PC-9 (cell line): ENCODE measurements around the gene NOX3. TPM values are rescaled to one million over a fixed set of nuclear protein-coding genes. Genes with fewer than 3 reads are reported as not detected.

Experiments used
- BruUV-seq: library from RNA; stranded (reverse); fragments of 400-500 nt; replicated peaks from 2 replicates; lab custom pipeline; 2021; lab: Mats Ljungman, UMichigan
- CTCF ChIA-PET: fragments of 300-600 bp; sonication (Branson Sonifier 250); formaldehyde crosslinking; loops from one replicate; lab custom pipeline; 2022; ENCODE audit warnings: antibody characterized with exemption; lab: Charles Lee
- POLR2A ChIA-PET: fragments of 300-600 bp; sonication (Branson Sonifier 250); formaldehyde crosslinking; loops from one replicate; lab custom pipeline; 2022; ENCODE audit warnings: antibody characterized with exemption; ENCODE audit not compliant: unreplicated experiment; lab: Charles Lee
- DNase-seq, 2 experiments: peaks; one replicate each; pipeline versions ENCODE4 v3.0.0 to v3.0.0-alpha.2; 2015 to 2022; ENCODE audit warnings: mixed read lengths in 1 of 2
- H2AFZ ChIP-seq: fragments of 200-600 bp; sonication (generic); 2 replicates; pipeline ENCODE4 v1.8.1; 2017; ENCODE audit warnings: antibody characterized with exemption
- H3F3A ChIP-seq: fragments of 200-600 bp; sonication (generic); 2 replicates; pipeline ENCODE4 v1.8.1; 2017; ENCODE audit warnings: antibody characterized with exemption, mild to moderate bottlenecking, low read depth; ENCODE audit not compliant: insufficient read depth
- H3K27ac ChIP-seq: fragments of 200-600 bp; sonication (generic); 2 replicates; pipeline ENCODE4 v1.6.1; 2016; ENCODE audit warnings: mixed run types
- H3K27me3 ChIP-seq: fragments of 200-600 bp; sonication (generic); 2 replicates; pipeline ENCODE4 v1.6.1; 2016; ENCODE audit warnings: low read depth, mixed run types; ENCODE audit not compliant: insufficient read depth
- H3K36me3 ChIP-seq: fragments of 200-600 bp; sonication (generic); 2 replicates; pipeline ENCODE4 v1.6.1; 2016; ENCODE audit warnings: low read depth, mixed run types
- H3K4me1 ChIP-seq: fragments of 200-600 bp; sonication (generic); replicated peaks from 2 replicates; pipeline ENCODE4 v1.6.1; 2016; ENCODE audit warnings: mixed run types; ENCODE audit not compliant: insufficient read depth
- H3K4me2 ChIP-seq: fragments of 200-600 bp; sonication (generic); 2 replicates; pipeline ENCODE4 v1.6.1; 2017; ENCODE audit warnings: mixed run types
- H3K4me3 ChIP-seq: fragments of 200-600 bp; sonication (generic); 2 replicates; pipeline ENCODE4 v1.6.1; 2016; ENCODE audit warnings: mixed run types
- H3K79me2 ChIP-seq: fragments of 200-600 bp; sonication (generic); 2 replicates; pipeline ENCODE4 v1.6.1; 2017; ENCODE audit warnings: low read depth, mixed run types
- H3K9me2 ChIP-seq: fragments of 200-600 bp; sonication (generic); 2 replicates; pipeline ENCODE4 v1.8.1; 2017; ENCODE audit warnings: mild to moderate bottlenecking; ENCODE audit not compliant: insufficient read depth
- H3K9me3 ChIP-seq: fragments of 200-600 bp; sonication (generic); 2 replicates; pipeline ENCODE4 v1.8.1; 2016; ENCODE audit warnings: low read depth; ENCODE audit not compliant: insufficient read depth
- H4K20me1 ChIP-seq: fragments of 200-600 bp; sonication (generic); 2 replicates; pipeline ENCODE4 v1.8.1; 2017; ENCODE audit not compliant: insufficient read depth
- EZH2 ChIP-seq: fragments of 200-600 bp; sonication (generic); IDR thresholded peaks from 2 replicates; pipeline ENCODE4 v1.8.0; 2017; ENCODE audit warnings: antibody characterized with exemption, low read depth
- intact Hi-C: fragments of 100-400 bp; cut with micrococcal nuclease; formaldehyde crosslinking; loops from one replicate; pipeline ENCODE4 v1.10.0; 2022; ENCODE audit not compliant: unreplicated experiment
- total RNA-seq: library from RNA; stranded (reverse); gene quantifications from 2 replicates; pipeline ENCODE4 v1.2.3, GENCODE V29; 2021
- TF ChIP-seq, protein P1 (sequence below): fragments of 200-600 bp; sonication (generic); conservative IDR thresholded peaks from 2 replicates; pipeline ENCODE4 v1.6.1; 2017; ENCODE audit warnings: mixed run types, antibody characterized with exemption, mild to moderate bottlenecking, moderate library complexity

Gene NOX3
- total RNA-seq, 1 experiment from 2014 or later: not detected

DNA sequence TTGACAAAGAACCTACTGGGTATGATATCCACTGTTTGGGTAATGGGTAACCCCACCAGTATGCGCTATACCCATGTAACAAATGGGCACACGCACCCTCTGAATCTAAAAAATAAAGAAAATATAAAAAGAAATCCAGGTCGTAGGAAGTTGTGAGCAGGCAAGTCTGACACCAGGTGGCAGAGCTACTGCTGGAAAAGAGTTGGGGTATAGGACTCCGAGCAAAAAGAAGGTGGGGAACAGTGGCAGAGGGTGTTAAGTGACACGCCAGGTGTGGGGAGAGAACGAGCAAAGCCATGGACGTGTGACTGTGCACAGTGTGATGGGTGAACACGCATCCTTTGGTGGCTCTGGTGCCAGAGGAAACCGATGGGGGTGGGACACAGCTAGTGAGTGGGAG, 46.7 kb downstream of the NOX3 start:
- BruUV-seq: no TSS peak
- H3K4me3 ChIP-seq: no peak overlapping the region
- no peak overlapping the region for H3K27ac ChIP-seq
- H3K4me2 ChIP-seq: no peak overlapping the region
- DNase-seq: no peak
- H3K79me2 ChIP-seq: no peaks in the 10 kb centered on the region
- intact Hi-C loops: no loop called here
- no peaks in the 10 kb centered on the region for H3K27me3 ChIP-seq
- TF ChIP-seq, protein P1, sequence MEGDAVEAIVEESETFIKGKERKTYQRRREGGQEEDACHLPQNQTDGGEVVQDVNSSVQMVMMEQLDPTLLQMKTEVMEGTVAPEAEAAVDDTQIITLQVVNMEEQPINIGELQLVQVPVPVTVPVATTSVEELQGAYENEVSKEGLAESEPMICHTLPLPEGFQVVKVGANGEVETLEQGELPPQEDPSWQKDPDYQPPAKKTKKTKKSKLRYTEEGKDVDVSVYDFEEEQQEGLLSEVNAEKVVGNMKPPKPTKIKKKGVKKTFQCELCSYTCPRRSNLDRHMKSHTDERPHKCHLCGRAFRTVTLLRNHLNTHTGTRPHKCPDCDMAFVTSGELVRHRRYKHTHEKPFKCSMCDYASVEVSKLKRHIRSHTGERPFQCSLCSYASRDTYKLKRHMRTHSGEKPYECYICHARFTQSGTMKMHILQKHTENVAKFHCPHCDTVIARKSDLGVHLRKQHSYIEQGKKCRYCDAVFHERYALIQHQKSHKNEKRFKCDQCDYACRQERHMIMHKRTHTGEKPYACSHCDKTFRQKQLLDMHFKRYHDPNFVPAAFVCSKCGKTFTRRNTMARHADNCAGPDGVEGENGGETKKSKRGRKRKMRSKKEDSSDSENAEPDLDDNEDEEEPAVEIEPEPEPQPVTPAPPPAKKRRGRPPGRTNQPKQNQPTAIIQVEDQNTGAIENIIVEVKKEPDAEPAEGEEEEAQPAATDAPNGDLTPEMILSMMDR: no peak
- TF ChIP-seq EZH2: no peak
- no peaks in the 10 kb centered on the region for H3F3A ChIP-seq
- no peak overlapping the region for H2AFZ ChIP-seq
- H3K36me3 ChIP-seq: no peaks in the 10 kb centered on the region
- no peaks in the 10 kb centered on the region for H4K20me1 ChIP-seq
- ChIA-PET POLR2A (interaction anchor here (0.6 kb wide), 1 partner anchor 218 kb away, joined by 3 read pairs; no protein-coding TSS in a partner anchor), CTCF (no interaction called here)
- H3K4me1 ChIP-seq: no peaks in the 10 kb centered on the region
- H3K9me2 ChIP-seq: no peaks in the 10 kb centered on the region
- no peaks in the 10 kb centered on the region for H3K9me3 ChIP-seq

- CTCF ChIA-PET: no interaction called here
- intact Hi-C loops: no loop called here
- H3K27me3 ChIP-seq: no peaks in the 10 kb centered on the region
- H3K4me2 ChIP-seq: no peak overlapping the region
- H3K27ac ChIP-seq: no peak overlapping the region
- no peaks in the 10 kb centered on the region for H3K9me2 ChIP-seq
- H2AFZ ChIP-seq: no peak overlapping the region
- H3K4me3 ChIP-seq: no peak overlapping the region
- no TSS peak for BruUV-seq
- H3K36me3 ChIP-seq: no peaks in the 10 kb centered on the region
- no peak for DNase-seq
- no peaks in the 10 kb centered on the region for H3K4me1 ChIP-seq
- H3K79me2 ChIP-seq: no peaks in the 10 kb centered on the region
- H4K20me1 ChIP-seq: no peaks in the 10 kb centered on the region
- no peak for TF ChIP-seq EZH2
- TF ChIP-seq, protein P1: no peak
- no peaks in the 10 kb centered on the region for H3K9me3 ChIP-seq
- POLR2A ChIA-PET: no interaction called here
- H3F3A ChIP-seq: no peaks in the 10 kb centered on the region
Measured at GRCh38 chr6:155408231-155408630, 47.4 kb downstream of the NOX3 start.

DNA sequence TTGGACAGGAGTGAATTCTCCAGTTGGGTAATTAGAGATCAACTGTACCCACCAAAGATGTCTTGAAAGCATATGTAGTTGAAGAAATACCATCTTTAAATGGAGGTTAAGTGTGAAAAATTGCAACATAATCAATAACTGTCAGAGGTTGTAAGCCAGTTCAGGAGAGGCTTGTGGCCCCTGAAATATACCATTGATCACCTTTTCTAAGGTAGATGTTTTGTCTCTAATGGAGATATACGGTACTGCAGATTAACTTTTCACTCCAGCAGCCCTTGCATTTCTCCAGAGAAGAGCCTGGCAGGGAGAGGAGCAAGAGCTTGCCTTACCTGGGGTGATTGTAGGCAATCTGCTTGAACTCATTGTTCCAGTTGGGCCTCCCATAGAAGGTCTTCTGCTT, 48.8 kb downstream of the NOX3 start:
- Histone ChIP-seq H3K9me2 (no peaks in the 10 kb centered on the region), H2AFZ (no peak overlapping the region), H4K20me1 (no peaks in the 10 kb centered on the region), H3F3A (no peaks in the 10 kb centered on the region), H3K27ac (no peak overlapping the region), H3K36me3 (no peaks in the 10 kb centered on the region), H3K4me1 (no peaks in the 10 kb centered on the region), H3K27me3 (no peaks in the 10 kb centered on the region), H3K79me2 (no peaks in the 10 kb centered on the region), H3K4me3 (no peak overlapping the region), H3K9me3 (no peaks in the 10 kb centered on the region), H3K4me2 (no peak overlapping the region)
- no peak for TF ChIP-seq EZH2
- TF ChIP-seq, protein P1: no peak
- POLR2A ChIA-PET: no interaction called here
- CTCF ChIA-PET: no interaction called here
- DNase-seq: no peak
- BruUV-seq: no TSS peak
- intact Hi-C loops: no loop called here
